OCI-M2 (cell line): ENCODE measurements around the gene MVB12B.

Experiments
- DNase-seq: peaks from one replicate; lab custom pipeline; 2025; ENCODE audit not compliant: unreplicated experiment; lab: John Stamatoyannopoulos, UW

Gene MVB12B

GRCh38 chr9:126383406-126384046, 56.9 kb downstream of the MVB12B start:
- no peak for DNase-seq

- no peak for DNase-seq
These were observed 58.3 kb downstream of the MVB12B start for GRCh38 chr9:126384926-126385325.

GRCh38 chr9:126386088-126386487, 59.5 kb downstream of the MVB12B start:
- DNase-seq: no peak

DNA sequence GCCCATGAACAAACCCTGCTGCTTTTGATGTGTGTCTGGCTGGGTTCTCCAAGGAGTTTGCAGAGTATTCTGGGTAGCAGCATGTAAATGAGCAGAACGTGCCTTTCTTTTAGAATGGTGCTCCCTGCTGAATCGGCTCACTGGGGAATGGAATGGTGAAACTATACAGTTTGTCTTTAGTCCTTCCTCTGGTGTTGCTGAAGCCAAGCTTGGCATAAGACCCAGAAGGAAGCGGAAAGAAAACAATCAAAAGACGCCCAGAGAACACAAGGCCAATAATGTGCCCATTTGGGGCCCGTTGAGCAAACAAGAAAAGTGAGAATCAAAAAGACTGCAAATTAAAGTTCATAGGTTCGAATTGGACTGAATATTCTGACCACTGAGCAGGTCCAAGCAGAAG, 60.1 kb downstream of the MVB12B start:
- DNase-seq: no peak

- DNase-seq: no peak
These were observed 62.5 kb downstream of the MVB12B start for GRCh38 chr9:126388964-126389708.

DNA sequence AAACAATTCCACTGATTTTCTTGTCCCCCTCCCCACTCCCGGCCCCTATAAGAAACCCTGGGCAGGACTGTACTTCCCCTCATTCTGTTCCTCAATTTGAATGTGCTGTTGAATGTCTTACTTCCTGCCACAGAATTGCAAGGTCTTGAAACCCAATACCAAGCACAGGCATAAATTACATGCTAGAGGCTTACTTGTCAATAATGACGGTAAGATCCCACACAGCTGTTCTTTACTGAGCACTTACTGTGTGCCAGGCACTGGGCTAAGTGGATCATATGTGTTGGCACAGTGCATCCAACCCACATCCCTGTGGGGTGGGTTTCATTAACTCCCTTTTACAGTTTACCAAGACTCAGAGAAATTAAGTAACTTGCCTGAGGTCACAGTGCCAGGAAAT, 63.4 kb downstream of the MVB12B start:
- no peak for DNase-seq

- no peak for DNase-seq
These were observed 64.3 kb downstream of the MVB12B start for GRCh38 chr9:126390923-126391322.

- DNase-seq: no peak
These were observed 65.4 kb downstream of the MVB12B start for GRCh38 chr9:126391713-126392661.

- no peak for DNase-seq
These were observed 66.2 kb downstream of the MVB12B start for GRCh38 chr9:126392662-126393371.

GRCh38 chr9:126393876-126394275, 67.2 kb downstream of the MVB12B start:
- no peak for DNase-seq

DNA sequence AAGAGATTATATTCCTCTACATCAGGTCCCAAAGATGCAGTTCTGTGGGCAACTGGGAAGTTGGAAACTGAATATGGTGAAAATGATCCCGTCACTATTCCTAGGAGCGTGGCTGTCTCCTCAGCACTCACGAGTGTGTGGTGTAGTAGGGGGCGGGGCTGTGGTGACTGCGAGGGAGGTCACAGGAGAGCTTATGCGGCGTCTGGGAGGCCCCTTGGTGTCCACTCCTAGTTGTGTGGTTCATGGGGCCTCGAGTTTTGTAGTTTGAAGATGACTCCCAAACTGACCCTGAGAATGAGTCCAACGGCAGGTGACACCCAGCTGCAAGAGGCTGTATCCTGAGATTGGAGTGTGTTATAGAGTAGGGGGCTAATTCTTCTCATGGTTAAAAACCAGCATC, 68.2 kb downstream of the MVB12B start:
- DNase-seq: no peak

DNA sequence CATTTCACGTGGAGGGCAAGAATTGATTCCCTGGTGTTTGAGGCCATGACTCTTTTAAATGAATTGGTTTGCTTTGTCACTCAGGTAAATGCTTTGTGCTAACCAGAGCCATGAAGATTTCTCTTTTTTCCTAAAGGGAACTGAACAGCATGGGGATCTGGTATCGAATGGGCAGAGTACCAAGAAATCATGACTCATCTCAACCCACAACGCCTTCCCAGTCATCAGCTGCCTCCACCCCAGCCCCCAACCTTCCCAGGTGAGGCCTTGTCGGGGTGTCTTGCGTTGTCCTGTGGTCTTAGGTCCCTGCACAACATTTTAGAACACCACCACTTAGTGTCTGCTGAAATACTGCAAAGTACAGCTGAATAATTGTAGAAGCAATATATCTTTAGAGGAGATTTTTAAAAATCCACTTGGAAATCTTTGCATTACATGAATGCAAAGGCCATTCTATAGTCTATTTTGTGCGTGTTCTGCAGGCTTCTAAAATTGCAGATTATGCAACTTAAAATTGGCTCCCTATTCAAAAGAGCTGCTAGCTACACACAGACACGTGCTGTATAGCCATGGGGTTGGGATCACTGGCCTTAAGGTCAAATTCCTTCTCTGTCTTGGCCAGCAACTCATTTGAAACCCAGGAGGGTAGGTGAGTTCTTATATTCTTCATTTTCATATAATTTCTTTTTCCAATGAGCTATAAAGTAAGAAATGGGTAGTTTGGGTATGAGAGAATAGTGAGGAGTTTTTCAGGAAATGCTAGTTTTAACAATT, 69.0 kb downstream of the MVB12B start:
- no peak for DNase-seq

DNA sequence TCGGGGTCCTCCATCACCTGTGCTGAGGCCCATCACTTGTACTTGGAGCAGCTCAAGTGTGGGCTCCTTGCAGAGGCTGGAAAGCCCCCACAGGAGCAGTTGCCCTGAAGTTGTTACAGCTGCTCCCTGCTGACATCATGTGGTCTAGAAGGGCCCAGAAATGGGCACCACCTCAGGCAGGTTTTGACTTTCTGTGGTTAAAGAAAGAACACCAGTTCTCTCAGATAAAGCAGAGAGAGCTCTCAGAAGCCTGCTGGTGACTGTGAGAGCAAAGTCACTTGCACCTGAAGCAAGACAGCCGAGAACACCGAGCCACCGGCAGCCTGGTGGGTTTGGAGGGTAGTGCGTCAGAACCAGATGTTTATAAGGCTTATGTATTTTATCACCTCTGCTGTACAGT, 70.4 kb downstream of the MVB12B start:
- no peak for DNase-seq

DNA sequence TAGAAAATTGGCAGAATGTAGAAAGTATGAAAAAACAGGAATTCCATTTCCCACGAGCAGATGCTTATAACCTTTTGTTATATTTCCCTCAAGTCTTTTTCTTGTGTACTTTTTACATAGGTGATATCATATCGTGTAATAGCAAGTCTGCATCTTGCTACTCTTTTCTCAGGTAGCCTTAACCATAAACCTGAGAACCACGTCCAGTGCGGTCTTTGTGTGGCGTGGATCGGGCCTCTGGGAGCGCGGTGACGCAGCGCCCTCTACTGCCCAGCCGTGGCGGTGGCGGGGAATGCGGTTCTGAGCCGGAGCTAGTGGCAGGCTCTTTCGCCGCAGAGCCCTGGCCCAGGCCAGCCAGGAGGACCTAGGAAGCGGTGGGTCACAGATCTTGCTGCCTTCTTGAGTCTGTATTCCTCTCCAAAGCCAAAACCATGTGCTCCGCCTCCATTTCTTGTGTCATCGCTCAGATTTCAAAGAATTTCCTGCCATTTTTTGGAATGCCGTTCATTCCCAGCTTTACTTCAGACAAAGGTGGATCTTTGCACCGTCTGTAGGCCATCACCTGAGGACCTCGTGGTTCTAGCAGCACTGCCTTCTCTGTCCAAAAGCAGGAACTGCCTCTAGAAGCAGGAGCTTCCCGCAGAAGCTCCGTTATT, 71.9 kb downstream of the MVB12B start:
- no peak for DNase-seq

DNA sequence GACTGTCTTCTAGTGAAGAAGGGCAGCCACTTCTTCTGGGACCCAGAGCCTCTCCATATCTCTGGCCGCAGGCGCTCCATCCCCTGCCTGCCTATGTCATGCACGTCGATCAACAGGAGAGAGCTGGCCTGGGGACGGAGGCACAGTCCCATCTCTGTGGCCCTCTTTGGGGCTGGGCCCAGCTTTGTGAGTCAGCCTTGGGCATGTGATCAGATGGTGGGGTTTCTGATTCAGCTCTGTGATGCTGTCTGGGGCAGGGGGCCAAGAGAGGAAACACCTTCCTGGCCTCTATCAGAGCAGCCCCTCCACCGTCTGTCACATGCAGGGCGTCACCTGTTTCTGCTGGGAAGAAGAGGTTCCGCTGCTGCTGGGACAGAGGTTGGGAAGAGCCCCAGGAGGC, 72.6 kb downstream of the MVB12B start:
- no peak for DNase-seq

DNA sequence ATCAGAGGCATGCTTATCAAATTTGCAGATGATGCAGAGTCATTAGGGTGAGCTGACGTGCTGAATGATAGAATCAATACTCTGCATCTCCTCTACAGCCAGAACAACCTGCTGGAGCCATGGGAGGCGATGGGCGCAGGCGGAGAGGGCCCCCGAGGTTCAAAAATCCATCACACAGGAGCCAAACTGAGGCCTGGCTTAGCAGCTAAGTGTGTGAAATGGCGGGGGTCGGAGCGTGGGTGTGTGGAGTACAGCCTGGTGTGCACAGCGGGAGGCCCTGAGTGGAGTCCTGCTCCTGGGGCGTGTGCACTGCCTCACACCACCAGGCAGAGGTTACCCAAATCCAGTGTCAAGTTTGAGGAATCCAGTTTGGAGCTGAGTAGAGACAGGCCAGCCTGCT, 73.2 kb downstream of the MVB12B start:
- no peak for DNase-seq

GRCh38 chr9:126400571-126400970, 73.9 kb downstream of the MVB12B start:
- DNase-seq: no peak

DNA sequence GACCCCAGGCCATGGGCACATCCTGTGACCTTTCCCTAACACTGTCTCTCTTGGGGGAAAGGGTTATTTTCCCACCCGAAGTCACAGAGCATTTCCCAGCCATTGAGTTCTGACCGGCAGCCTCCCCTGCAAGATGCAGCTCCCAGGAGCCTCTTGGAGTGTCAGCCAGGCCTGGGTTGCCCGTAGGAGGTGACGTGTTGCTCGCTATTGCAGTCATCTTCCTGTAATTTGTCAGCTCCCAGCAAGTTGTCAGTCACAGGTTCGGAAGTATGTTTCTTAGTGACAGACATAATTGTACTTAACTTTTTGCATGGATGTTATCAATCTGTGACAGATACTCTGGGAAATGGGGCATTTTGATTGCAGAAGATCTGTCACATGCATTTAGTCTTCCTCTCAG, 74.5 kb downstream of the MVB12B start:
- DNase-seq: no peak

- no peak for DNase-seq
These were observed 75.0 kb downstream of the MVB12B start for GRCh38 chr9:126401581-126401980.

DNA sequence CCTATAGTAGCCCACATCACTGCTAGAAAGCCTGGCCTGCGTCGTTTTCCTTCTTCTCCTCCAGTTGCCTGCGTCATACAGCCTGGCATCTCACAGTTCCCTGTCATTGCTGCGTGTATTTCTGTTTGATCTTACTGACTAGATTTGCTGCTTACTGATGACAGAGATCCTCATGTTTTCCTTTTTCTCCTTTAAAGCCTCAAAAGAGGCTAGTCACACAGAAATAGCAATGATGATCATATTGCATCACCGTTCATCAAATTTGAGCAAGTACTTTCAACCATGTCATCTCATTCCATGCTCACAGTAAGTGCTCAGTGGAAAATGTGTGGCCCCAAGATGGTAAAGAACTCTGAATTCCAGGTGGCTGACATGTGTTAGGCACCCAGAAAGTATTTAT, 76.8 kb downstream of the MVB12B start:
- no peak for DNase-seq
